WTC11 (cell line): ENCODE results near the gene NECTIN2. TPM values are rescaled to one million over a fixed set of nuclear protein-coding genes. Genes with fewer than 3 reads are reported as not detected.

Source experiments
- ATAC-seq: fragments of 200-7000 bp; cut with Tn5 transposase; 2 replicates; pipeline ENCODE4 v1.10.0; 2021; ENCODE audit warnings: mild to moderate bottlenecking, moderate library complexity
- CTCF ChIA-PET: fragments of 300-600 bp; sonication (Branson Sonifier 250); formaldehyde crosslinking; loops from one replicate; lab custom pipeline; 2021; ENCODE audit warnings: antibody characterized with exemption; lab: Charles Lee
- POLR2A ChIA-PET: fragments of 350-600 bp; sonication (Branson Sonifier 250); formaldehyde crosslinking; loops from one replicate; lab custom pipeline; 2021; ENCODE audit warnings: antibody characterized with exemption; lab: Charles Lee
- DNase-seq: peaks from one replicate; pipeline ENCODE4 v3.0.0; 2021; ENCODE audit warnings: low spot score
- H3K27ac Mint-ChIP-seq: 2 replicates; pipeline ENCODE4 v1.8.0; 2021; ENCODE audit warnings: mixed read lengths
- H3K27me3 Mint-ChIP-seq: 2 replicates; pipeline ENCODE4 v1.8.0; 2021; ENCODE audit warnings: low read depth, mild to moderate bottlenecking, moderate library complexity, mixed read lengths
- H3K36me3 Mint-ChIP-seq: 2 replicates; pipeline ENCODE4 v1.8.0; 2021; ENCODE audit warnings: mixed read lengths
- H3K4me1 Mint-ChIP-seq: 2 replicates; pipeline ENCODE4 v1.8.0; 2022; ENCODE audit warnings: mixed read lengths
- H3K4me3 Mint-ChIP-seq: 2 replicates; pipeline ENCODE4 v1.8.0; 2021; ENCODE audit warnings: mild to moderate bottlenecking, moderate library complexity, mixed read lengths
- H3K9me3 Mint-ChIP-seq: 2 replicates; pipeline ENCODE4 v1.8.0; 2021; ENCODE audit warnings: mixed read lengths
- ARID4B ChIP-seq: sonication (generic); formaldehyde crosslinking; IDR thresholded peaks from 2 replicates; pipeline ENCODE4 v1.8.0; 2023; ENCODE audit warnings: missing genetic modification reagents, mild to moderate bottlenecking, borderline replicate concordance
- ATF1 ChIP-seq: sonication (generic); formaldehyde crosslinking; IDR thresholded peaks from 2 replicates; pipeline ENCODE4 v1.8.1; 2023; ENCODE audit warnings: mild to moderate bottlenecking, moderate library complexity, missing genetic modification reagents
- FOXP1 ChIP-seq: sonication (generic); formaldehyde crosslinking; IDR thresholded peaks from 2 replicates; pipeline ENCODE4 v1.8.0; 2022; ENCODE audit warnings: missing genetic modification reagents, mild to moderate bottlenecking, moderate library complexity, borderline replicate concordance
- FOXP4 ChIP-seq: sonication (generic); formaldehyde crosslinking; IDR thresholded peaks from 2 replicates; pipeline ENCODE4 v1.8.0; 2022; ENCODE audit warnings: mild to moderate bottlenecking, missing genetic modification reagents
- NFYB ChIP-seq: sonication (generic); formaldehyde crosslinking; conservative IDR thresholded peaks from 2 replicates; pipeline ENCODE4 v1.8.0; 2022; ENCODE audit warnings: low read depth, missing genetic modification reagents
- NR2C2 ChIP-seq: sonication (generic); formaldehyde crosslinking; IDR thresholded peaks from 2 replicates; pipeline ENCODE4 v1.8.0; 2022; ENCODE audit warnings: mild to moderate bottlenecking, missing genetic modification reagents
- SMAD3 ChIP-seq: sonication (generic); formaldehyde crosslinking; IDR thresholded peaks from 2 replicates; pipeline ENCODE4 v1.8.0; 2022; ENCODE audit warnings: missing genetic modification reagents, mild to moderate bottlenecking, borderline replicate concordance
- USF2 ChIP-seq: sonication (generic); formaldehyde crosslinking; IDR thresholded peaks from 2 replicates; pipeline ENCODE4 v1.8.1; 2023; ENCODE audit warnings: mild to moderate bottlenecking, missing genetic modification reagents, moderate library complexity
- ZBTB43 ChIP-seq: sonication (generic); formaldehyde crosslinking; IDR thresholded peaks from 2 replicates; pipeline ENCODE4 v1.8.1; 2023; ENCODE audit warnings: mild to moderate bottlenecking, missing genetic modification reagents
- total RNA-seq: library from RNA; stranded (reverse); gene quantifications from 3 replicates; pipeline ENCODE4 v1.2.3, GENCODE V29; 2021
- TF ChIP-seq, protein P1 (sequence below): fragments of 250-450 bp; sonication (Bioruptor Pico); IDR thresholded peaks from 2 replicates; pipeline ENCODE4 v1.9.0; 2021; ENCODE audit warnings: mild to moderate bottlenecking
- TF ChIP-seq, protein P2 (sequence below): sonication (generic); formaldehyde crosslinking; IDR thresholded peaks from 2 replicates; pipeline ENCODE4 v1.8.1; 2022; ENCODE audit warnings: missing genetic modification reagents, borderline replicate concordance
- TF ChIP-seq, protein P3 (sequence below): sonication (generic); formaldehyde crosslinking; IDR thresholded peaks from 2 replicates; pipeline ENCODE4 v1.8.0; 2023; ENCODE audit warnings: mild to moderate bottlenecking, missing genetic modification reagents

The NECTIN2 gene
- total RNA-seq, 1 experiment from 2014 or later = 170 TPM

- ChIA-PET CTCF (interaction anchor here (0.7 to 2.1 kb wide), 13 partner anchors 9 to 241 kb away, joined by 3 to 7 read pairs (median 4); partner anchors contain the start of gene NECTIN2), POLR2A (interaction anchor here (0.7 to 1.2 kb wide), 3 partner anchors 8 to 15 kb away, joined by 3 to 4 read pairs (median 3); no protein-coding TSS in a partner anchor)
- Mint-ChIP-seq H3K9me3 (no peaks in the 10 kb centered on the region), H3K4me3 (no peak overlapping the region), H3K4me1 (peaks cover 31% of the 10 kb centered on the region), H3K27me3 (peaks cover 76% of the 10 kb centered on the region), H3K27ac (no peak overlapping the region), H3K36me3 (peaks cover 24% of the 10 kb centered on the region)
- TF ChIP-seq NR2C2 (CRISPR knock-in tag) (no peak), USF2 (CRISPR knock-in tag) (no peak), NFYB (CRISPR knock-in tag) (no peak), FOXP1 (no peak), FOXP4 (CRISPR knock-in tag) (0 out of 2 replicates have a peak, but pooled peaks have one; percentile 7)
- TF ChIP-seq, protein P1, sequence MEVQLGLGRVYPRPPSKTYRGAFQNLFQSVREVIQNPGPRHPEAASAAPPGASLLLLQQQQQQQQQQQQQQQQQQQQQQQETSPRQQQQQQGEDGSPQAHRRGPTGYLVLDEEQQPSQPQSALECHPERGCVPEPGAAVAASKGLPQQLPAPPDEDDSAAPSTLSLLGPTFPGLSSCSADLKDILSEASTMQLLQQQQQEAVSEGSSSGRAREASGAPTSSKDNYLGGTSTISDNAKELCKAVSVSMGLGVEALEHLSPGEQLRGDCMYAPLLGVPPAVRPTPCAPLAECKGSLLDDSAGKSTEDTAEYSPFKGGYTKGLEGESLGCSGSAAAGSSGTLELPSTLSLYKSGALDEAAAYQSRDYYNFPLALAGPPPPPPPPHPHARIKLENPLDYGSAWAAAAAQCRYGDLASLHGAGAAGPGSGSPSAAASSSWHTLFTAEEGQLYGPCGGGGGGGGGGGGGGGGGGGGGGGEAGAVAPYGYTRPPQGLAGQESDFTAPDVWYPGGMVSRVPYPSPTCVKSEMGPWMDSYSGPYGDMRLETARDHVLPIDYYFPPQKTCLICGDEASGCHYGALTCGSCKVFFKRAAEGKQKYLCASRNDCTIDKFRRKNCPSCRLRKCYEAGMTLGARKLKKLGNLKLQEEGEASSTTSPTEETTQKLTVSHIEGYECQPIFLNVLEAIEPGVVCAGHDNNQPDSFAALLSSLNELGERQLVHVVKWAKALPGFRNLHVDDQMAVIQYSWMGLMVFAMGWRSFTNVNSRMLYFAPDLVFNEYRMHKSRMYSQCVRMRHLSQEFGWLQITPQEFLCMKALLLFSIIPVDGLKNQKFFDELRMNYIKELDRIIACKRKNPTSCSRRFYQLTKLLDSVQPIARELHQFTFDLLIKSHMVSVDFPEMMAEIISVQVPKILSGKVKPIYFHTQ (CRISPR knock-in tag) = no peak
- no peak for DNase-seq
- ATAC-seq = no peak
These were observed 33.9 kb upstream of the NECTIN2 start for GRCh38 chr19:44812142-44812718.

GRCh38 chr19:44813070-44813840 is 32.8 kb upstream of the NECTIN2 start:
- Mint-ChIP-seq H3K36me3 (peaks cover 27% of the 10 kb centered on the region), H3K9me3 (no peaks in the 10 kb centered on the region), H3K4me3 (no peak overlapping the region), H3K27ac (no peak overlapping the region), H3K4me1 (peaks cover 22% of the 10 kb centered on the region), H3K27me3 (peaks cover 76% of the 10 kb centered on the region)
- CTCF ChIA-PET = interaction anchor here (0.6 to 2.1 kb wide), 15 partner anchors 8 to 242 kb away, joined by 3 to 7 read pairs (median 4); partner anchors contain the start of gene NECTIN2
- POLR2A ChIA-PET = interaction anchor here (0.7 to 1.2 kb wide), 5 partner anchors 9 to 488 kb away, joined by 3 to 4 read pairs (median 3); no protein-coding TSS in a partner anchor
- ATAC-seq = peak; percentile 56
- DNase-seq = peak; percentile 53
- no peak for TF ChIP-seq ATF1 (CRISPR knock-in tag)
- TF ChIP-seq, protein P2, sequence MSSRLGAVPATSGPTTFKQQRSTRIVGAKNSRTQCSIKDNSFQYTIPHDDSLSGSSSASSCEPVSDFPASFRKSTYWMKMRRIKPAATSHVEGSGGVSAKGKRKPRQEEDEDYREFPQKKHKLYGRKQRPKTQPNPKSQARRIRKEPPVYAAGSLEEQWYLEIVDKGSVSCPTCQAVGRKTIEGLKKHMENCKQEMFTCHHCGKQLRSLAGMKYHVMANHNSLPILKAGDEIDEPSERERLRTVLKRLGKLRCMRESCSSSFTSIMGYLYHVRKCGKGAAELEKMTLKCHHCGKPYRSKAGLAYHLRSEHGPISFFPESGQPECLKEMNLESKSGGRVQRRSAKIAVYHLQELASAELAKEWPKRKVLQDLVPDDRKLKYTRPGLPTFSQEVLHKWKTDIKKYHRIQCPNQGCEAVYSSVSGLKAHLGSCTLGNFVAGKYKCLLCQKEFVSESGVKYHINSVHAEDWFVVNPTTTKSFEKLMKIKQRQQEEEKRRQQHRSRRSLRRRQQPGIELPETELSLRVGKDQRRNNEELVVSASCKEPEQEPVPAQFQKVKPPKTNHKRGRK (CRISPR knock-in tag) = no peak
- no peak for TF ChIP-seq ARID4B
- no peak for TF ChIP-seq SMAD3 (CRISPR knock-in tag)
- TF ChIP-seq FOXP4 (CRISPR knock-in tag) = no peak
- TF ChIP-seq, protein P3, sequence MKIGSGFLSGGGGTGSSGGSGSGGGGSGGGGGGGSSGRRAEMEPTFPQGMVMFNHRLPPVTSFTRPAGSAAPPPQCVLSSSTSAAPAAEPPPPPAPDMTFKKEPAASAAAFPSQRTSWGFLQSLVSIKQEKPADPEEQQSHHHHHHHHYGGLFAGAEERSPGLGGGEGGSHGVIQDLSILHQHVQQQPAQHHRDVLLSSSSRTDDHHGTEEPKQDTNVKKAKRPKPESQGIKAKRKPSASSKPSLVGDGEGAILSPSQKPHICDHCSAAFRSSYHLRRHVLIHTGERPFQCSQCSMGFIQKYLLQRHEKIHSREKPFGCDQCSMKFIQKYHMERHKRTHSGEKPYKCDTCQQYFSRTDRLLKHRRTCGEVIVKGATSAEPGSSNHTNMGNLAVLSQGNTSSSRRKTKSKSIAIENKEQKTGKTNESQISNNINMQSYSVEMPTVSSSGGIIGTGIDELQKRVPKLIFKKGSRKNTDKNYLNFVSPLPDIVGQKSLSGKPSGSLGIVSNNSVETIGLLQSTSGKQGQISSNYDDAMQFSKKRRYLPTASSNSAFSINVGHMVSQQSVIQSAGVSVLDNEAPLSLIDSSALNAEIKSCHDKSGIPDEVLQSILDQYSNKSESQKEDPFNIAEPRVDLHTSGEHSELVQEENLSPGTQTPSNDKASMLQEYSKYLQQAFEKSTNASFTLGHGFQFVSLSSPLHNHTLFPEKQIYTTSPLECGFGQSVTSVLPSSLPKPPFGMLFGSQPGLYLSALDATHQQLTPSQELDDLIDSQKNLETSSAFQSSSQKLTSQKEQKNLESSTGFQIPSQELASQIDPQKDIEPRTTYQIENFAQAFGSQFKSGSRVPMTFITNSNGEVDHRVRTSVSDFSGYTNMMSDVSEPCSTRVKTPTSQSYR (CRISPR knock-in tag) = no peak
- TF ChIP-seq ZBTB43 (CRISPR knock-in tag) = no peak
